HG03378 (cell line): Measurements from ENCODE around the gene RBM27.
"Not testable (repeated sequence)": the region's sequence is repeated elsewhere in the genome, so short reads cannot be mapped to it uniquely, and the experiment has no call there.

ENCODE experiments used
- ATAC-seq: cut with Tn5 transposase; IDR thresholded peaks from one replicate; pipeline ENCODE4 v1.9.1; 2021; ENCODE audit warnings: mild to moderate bottlenecking, moderate library complexity; ENCODE audit not compliant: unreplicated experiment

Gene RBM27

GRCh38 chr5:146203011-146203871 is at the start of gene RBM27:
Gene RBM27, plus strand, starts transcription at chr5:146203605. Its CDS starts 161 bp downstream, at chr5:146203766.
- peak; percentile 100 for ATAC-seq

- no peak for ATAC-seq
These were observed 45.1 kb upstream of the RBM27 start for GRCh38 chr5:146158255-146158654.

DNA sequence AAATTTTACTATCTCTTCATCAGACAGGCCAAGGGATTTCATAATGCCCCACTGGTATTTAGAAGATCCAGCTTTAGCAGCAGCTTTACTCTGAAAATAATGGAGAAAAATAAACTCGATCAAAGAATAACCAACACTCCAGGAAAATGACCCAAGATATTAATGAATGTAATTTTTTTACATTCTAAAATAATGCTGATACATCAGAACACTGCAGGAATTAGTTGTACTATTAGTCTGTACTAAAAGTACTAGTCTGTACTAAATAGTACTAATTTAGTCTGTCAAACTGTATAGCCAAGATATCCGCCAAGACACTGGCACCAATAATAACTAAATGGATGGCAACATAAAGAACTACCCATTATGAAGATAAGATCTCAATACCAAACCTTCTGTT is 39.0 kb upstream of the RBM27 start:
- no peak for ATAC-seq

DNA sequence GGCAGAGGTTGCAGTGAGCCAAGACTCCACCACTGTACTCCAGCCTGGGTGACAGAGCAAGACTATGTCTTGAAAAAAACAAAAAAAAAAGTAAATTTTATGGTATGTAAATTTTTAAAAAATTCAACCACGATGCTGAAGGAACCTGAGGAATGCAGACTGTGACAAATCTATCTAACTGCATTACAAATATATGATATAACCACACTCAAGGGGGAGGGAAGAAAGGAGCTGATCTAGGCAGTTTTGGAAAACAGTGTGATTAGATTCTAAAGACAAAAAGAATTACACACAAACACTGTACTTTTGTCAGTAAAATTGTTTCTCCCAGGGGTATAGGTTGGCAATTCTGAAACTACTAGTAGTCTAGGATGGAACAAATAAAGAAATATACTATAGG is 37.9 kb upstream of the RBM27 start:
- ATAC-seq: no peak

GRCh38 chr5:146165903-146166302 is 37.5 kb upstream of the RBM27 start:
- ATAC-seq: no peak

- ATAC-seq: no peak
These were observed 34.3 kb upstream of the RBM27 start for GRCh38 chr5:146169076-146169475.

DNA sequence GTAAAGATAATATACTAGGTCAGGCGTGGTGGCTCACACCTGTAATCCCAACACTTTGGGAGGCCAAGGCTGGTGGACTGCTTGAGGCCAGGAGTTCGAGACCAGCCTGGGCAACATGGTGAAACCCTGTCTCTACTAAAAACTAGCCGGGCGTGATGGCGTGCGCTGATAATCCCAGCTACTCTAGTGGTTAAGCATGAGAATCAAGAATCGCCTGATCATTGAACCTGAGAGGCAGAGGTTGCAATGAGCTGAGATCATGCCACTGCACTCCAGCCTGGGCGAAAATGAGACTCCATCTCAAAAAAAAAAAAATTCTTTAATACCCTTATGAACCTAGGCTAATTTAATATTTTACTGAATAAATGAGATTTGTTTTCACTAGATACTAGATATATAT is 30.4 kb upstream of the RBM27 start:
- ATAC-seq: peak; percentile 40

DNA sequence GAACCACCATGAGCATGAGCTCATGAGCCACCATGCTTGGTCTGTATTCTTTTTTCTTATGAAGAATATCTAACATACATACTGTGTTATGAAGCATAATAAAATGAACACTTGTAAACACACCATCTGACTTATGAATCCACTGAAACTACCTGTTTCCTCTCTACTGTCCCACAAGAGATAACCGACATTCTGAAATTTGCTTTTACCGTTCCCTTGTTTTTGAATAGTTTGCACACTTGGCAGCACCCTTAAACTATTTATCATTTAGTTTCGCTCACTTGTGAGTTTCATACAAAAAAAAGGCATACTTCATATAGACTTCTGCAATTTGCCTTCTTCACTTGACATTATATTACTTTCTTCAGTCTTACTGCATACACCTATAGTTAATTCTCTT is 29.8 kb upstream of the RBM27 start:
- peak; percentile 94 for ATAC-seq

- no peak for ATAC-seq
These were observed 26.6 kb upstream of the RBM27 start for GRCh38 chr5:146176805-146177204.

DNA sequence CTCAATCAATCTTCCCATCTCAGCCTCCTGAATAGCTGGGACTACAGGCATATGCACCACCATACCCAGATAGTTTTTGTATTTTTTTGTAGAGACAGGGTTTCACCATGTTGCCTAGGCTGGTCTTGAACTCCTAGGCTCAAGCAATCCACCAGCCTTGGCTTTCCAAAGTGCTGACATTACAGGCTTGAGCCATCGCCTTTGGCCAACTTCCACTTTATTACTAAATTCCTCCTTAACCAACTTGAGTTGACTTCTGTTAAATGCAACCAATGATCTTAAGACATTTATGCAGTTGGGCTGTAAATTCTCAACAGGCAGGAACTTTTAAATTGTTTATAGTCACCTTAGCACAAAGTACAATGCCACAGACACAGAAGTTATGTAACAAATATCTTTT is 23.7 kb upstream of the RBM27 start:
- ATAC-seq: no peak

GRCh38 chr5:146183403-146183802 is 20.0 kb upstream of the RBM27 start:
- not testable (repeated sequence) for ATAC-seq

- no peak for ATAC-seq
These were observed 18.2 kb upstream of the RBM27 start for GRCh38 chr5:146185161-146185560.

- no peak for ATAC-seq
These were observed 15.0 kb upstream of the RBM27 start for GRCh38 chr5:146188358-146188757.

DNA sequence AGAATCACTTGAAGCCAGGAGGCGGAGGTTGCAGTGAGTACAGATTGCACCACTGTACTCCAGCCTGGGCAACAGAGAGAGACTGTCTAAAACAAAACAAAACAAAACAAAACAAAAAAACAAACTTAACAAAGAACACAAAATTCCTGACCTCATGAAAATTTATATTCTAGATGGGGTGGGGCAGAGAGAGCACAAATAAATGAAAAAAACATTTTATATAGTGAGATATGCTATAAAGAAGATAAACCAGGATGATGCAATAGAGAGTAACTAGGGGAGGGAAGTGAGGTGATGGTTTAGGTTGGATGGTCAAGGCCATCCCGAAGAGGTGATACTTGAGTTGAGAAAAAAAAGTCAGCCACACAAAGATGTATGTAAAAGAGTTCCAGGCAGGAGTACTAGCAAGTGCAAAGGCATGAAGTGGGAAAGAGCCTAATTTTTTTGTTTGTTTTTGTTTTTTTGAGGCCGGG is 10.8 kb upstream of the RBM27 start:
- ATAC-seq: no peak

DNA sequence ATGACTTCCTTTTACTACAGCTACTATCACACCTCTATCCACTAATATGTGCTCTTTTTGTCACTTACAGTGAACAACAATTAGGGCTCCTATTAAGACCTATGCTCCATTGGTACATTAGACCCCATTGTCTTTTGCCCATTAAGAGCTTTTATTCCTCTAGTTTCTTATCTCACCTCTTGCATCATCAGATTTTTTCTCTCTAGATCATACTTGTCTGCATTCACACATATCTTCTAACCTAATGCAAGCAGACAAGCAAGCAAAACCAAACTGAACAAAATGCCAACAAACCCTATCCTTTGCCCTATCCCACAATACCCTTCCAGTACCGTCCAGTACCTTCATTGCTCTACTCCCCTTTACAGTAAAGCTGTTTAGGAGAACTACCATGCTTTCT is 10.1 kb upstream of the RBM27 start:
- no peak for ATAC-seq

DNA sequence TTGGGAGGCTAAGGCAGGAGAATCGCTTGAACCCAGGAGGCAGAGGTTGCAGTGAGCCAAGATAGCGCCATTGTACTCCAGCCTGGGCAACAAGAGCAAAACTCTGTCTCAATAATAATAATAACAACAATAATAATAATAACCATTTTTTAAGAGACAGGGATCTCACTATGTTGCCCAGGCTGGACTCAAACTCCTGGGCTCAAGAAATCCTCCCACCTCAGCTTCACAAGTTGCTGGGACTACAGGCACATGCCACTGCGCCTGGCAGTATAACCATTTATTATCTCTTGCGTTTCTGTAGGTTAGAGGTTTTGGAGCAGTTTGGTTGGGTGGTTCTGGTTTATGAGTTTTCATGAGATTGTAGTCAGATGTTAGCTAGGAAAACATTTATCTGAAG is 8.4 kb upstream of the RBM27 start:
- not testable (repeated sequence) for ATAC-seq

DNA sequence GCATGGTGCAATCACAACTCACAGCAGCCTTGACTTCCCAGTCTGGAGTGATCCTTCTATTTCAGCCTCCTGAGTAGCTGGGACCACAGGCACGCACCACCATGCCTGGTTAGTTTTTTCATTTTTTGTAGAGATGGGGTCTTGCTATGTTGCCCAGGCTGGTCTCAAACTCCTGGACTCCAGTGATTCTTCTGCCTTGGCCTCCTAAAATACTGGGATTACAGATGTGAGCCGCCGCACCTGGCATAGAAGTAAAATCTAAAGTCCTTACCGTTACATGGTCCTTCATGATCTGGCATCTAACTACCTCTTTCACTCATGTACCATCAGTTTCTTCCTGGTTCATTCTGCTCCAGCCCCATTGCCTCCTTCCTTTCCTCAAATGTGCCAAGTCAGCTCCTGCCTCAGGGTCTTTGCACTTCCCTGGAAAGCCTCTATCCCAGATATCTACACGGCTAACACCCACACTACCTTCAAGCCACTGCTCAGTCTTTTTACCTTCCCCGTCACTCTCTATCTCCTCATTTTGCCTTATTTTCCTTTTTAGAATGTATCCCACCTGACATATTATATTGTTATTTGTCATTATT is 6.9 kb upstream of the RBM27 start:
- no peak for ATAC-seq

DNA sequence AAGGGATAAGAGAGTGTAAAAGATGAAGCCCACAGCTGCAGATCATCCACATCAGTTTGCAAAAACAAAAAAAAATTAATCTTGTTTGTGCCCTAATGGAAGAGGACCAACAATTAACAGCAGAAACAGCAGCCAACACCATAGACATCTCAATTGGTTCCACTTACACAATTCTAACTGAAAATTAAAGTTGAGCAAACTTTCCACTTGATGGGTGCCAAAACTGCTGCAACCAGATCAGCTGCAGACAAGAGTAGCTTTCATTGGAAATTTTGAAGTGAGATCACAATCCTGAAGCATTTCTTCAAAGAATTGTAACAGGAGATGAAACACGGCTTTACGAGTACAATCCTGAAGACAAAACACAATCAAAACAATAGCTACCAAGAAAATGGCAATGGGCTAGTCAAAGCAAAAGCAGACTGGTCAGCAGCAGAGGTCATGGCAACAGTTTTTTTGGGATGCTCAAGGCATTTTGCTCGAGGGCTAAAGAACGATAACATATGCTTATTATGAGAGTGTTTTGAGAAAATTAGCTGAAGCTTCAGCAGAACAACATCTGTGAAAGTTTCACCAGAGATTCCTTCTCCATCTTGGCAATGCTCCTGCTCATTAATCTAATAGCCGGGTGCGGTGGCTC is 4.1 kb upstream of the RBM27 start:
- ATAC-seq: no peak

DNA sequence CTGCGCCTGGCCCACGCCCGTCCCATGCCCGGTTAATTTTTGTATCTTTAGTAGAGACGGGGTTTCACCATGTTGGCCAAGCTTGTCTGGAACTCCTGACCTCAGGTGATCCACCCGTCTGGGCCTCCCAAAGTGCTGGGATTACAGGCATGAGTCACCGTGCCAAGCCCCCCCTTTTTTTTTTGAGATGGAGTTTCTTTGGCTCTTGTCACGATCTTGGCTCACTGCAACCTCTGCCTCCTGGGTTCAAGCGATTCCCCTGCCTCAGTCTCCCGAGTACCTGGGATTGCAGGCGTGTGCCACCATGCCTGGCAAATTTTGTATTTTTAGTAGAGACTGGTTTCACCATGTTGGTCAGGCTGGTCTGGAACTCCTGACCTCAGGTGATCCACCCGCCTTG is 1.6 kb upstream of the RBM27 start:
- ATAC-seq: not testable (repeated sequence)

DNA sequence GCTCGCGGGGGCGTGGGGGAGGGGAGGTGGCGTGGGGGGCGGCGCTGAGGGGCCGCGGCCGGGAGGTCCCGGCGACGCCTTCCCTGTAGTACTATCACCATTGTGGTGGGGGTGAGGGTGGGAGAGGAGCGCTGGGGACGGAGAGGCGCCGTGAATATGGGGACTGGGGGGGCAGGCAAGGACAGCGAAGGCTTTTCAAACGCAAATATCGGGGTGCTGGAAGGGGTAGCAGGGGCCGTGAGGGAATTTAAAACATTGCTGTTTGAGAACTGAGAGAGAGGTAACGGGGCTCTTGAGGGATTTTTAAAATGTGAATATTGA is 427 bp downstream of the RBM27 start:
- ATAC-seq: no peak

DNA sequence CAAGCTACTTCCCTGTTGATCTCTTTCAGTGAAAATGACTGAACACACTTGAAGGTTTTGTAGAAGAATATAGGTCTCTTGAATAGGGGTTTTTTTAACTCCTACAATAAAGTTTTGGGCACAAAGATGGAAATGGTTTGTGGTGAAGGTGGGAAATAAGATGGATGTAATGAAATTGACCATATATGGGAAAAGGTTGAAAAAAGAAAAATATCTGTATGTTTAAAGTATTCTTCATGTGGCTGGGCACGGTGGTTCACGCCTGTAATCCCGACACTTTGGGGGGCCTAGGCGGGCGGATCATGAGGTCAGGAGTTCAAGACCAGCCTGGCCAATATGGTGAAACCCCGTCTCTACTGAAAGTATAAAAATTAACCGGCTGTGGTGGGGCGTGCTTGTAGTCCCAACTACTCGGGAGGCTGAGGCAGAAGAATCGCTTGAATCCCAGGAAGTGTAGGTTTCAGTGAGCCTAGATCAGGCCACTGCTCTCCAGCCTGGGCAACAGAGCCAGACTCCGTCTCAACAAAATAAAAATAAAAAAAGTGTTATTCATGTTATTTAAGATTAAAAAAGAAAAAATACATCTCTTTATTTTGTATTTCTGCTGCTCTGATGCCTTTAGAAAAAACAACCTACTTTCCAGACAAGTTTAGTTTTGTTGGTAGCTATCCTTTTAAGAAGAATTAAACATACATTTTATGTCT is 2.2 kb downstream of the RBM27 start:
- no peak for ATAC-seq
